ENCODE data around the gene RABGAP1L.

DNA sequence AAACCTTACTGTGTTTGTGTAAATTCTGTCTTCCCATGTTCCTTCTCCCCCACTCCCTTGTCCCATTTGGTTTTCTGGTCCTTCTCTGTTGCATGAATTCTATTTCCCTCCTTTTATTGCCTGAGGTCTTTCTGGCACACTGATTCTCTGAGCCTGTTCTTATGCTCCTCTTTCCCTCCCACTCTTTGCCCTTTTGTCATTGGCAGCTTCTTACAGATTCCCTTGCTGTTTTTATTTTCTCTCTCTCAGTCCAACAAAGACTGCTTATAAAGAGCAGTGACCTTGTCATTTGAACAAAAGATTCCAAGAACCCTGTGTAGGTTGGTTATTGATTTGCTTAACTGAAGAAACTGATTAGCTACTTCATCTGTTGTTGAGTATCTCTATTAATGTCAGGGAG lies 338.2 kb downstream of the RABGAP1L start:
- TF ChIP-seq, protein P1, sequence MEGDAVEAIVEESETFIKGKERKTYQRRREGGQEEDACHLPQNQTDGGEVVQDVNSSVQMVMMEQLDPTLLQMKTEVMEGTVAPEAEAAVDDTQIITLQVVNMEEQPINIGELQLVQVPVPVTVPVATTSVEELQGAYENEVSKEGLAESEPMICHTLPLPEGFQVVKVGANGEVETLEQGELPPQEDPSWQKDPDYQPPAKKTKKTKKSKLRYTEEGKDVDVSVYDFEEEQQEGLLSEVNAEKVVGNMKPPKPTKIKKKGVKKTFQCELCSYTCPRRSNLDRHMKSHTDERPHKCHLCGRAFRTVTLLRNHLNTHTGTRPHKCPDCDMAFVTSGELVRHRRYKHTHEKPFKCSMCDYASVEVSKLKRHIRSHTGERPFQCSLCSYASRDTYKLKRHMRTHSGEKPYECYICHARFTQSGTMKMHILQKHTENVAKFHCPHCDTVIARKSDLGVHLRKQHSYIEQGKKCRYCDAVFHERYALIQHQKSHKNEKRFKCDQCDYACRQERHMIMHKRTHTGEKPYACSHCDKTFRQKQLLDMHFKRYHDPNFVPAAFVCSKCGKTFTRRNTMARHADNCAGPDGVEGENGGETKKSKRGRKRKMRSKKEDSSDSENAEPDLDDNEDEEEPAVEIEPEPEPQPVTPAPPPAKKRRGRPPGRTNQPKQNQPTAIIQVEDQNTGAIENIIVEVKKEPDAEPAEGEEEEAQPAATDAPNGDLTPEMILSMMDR (IDR thresholded peaks at IDR 0.05) = no peak
- no peak for TF ChIP-seq ZNF232 (CRISPR knock-in tag; IDR thresholded peaks at IDR 0.05)
- TF ChIP-seq, protein P2, sequence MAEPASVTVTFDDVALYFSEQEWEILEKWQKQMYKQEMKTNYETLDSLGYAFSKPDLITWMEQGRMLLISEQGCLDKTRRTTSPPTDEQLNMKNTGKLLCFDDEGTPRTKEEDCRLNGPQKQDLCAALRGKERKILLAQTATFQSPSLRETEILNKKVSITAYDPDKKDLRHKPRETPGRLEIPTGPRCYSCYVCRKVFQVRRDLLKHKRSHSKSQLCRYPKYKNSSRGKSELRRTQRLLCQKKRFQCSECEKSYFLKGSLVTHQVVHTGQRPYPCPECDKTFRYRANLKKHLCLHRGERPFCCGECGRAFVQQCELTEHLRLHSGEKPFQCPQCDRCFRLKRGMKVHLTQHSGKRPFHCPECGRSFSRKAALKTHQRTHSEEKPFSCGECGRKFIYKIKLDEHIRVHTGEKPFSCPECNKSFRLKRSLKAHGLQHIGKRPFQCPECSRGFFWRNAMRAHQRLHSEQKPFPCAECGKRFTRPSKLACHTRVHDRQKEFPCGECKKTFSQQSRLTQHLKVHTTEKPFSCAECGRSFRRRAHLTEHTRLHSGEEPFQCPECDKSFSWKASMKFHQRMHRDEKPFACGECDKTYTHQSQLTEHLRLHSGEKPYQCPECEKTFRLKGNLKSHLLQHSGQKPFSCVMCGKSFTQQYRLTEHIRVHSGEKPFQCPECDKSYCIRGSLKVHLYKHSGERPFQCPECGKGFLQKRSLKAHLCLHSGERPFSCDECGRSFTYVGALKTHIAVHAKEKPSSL (CRISPR knock-in tag; conservative IDR thresholded peaks at IDR 0.05) = no peak
- no peak for TF ChIP-seq TP53 (CRISPR knock-in tag; IDR thresholded peaks at IDR 0.05)
- TF ChIP-seq TEAD4 (CRISPR knock-in tag; IDR thresholded peaks at IDR 0.05) = no peak
- TF ChIP-seq GRHL2 (CRISPR knock-in tag; IDR thresholded peaks at IDR 0.05; ENCODE audit: insufficient replicate concordance, severe bottlenecking) = no peak
- TF ChIP-seq ZNF121 (CRISPR knock-in tag; IDR thresholded peaks at IDR 0.05) = no peak
- no peak for TF ChIP-seq CREB1 (CRISPR knock-in tag; IDR thresholded peaks at IDR 0.05)
- no peak for TF ChIP-seq IRF2 (CRISPR knock-in tag; IDR thresholded peaks at IDR 0.05; ENCODE audit: borderline replicate concordance, low read depth)
- TF ChIP-seq, protein P3, sequence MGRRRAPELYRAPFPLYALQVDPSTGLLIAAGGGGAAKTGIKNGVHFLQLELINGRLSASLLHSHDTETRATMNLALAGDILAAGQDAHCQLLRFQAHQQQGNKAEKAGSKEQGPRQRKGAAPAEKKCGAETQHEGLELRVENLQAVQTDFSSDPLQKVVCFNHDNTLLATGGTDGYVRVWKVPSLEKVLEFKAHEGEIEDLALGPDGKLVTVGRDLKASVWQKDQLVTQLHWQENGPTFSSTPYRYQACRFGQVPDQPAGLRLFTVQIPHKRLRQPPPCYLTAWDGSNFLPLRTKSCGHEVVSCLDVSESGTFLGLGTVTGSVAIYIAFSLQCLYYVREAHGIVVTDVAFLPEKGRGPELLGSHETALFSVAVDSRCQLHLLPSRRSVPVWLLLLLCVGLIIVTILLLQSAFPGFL (CRISPR knock-in tag; IDR thresholded peaks at IDR 0.05; ENCODE audit: borderline replicate concordance) = no peak
- no peak for TF ChIP-seq NR3C1 (CRISPR knock-in tag; conservative IDR thresholded peaks at IDR 0.05; ENCODE audit: low read depth)
- TF ChIP-seq ZNF423 (CRISPR knock-in tag; IDR thresholded peaks at IDR 0.05) = no peak
